Measurements from ENCODE around the gene SPSB1. TPM values are rescaled to one million over a fixed set of nuclear protein-coding genes. Genes with fewer than 3 reads are reported as not detected.

SPSB1 gene
- total RNA-seq, 6 experiments from 2014 or later: 5.9 to 10.4 (median 8.6) TPM

DNA sequence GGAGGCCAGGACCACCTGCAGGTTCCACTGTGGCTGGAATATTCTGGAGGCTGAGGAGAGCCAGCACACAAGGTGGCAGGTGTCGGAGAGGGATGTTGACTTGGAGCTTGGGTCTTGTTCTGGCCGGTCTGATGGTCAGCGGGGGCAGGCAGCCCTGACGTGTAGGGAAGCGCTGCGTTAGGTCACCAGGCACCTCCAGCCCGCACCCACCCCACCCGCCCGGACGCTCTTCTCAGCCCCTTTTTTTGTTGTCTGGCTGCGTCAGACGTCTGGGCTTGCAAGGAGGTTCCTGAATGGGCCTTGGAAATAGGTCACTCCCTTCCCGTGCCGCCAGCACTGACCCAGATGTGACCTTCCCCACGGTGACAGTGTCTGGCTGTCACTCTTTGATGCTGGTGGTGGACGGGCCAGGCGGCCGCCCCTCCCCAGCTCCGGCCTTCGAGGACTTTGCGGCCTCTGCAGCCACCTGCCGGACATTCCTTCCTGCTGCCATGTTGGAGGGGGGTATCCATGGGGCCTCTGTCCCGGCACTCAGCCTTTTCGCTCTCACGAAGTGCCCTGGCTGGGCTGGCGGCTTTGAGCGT is 30.1 kb downstream of the SPSB1 start:
- peaks cover 33% of the 10 kb centered on the region for H3K4me1 Mint-ChIP-seq (ENCODE audit: low read depth)
- DNase-seq: no peak

DNA sequence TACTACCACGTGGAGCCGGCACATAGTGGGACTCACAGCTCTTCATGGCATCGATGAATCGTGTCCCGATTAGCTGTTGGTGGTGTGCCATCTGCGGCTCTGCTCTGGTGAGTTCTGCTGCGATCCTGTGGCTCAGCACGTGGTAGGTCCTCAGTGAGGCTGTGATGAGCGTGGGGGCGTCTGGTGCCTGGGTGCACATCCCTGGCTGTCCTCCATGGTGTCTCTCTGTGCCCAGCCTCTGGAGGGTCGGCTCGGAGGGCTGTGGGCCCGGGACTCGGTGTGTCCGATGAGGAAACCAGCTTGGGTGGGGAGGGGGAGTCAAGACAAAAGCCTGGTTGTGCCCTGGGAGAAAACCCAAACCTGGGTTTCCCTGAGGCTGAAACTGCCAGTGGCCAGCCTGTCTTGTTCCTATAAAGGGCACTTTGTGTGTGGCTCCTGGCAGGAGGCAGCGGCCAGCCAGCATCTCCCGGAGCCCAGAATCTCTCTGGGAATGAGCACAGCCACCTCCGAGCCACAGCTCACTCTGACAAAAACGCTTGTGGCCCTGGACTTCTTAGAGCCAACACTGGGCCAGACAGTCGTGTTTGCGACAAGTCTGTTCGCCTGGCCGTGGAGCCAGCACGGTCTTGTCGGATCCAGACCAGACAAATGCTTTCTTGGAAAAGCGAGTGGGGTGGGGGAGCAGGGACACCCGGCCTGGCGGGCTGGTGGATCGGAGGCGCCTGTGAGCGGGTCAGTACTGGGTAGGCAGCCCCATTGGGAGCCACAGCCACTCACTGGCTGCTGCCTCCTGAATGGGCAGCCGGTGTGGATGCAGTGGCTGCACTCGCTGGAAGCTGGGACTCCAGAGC is 31.8 kb downstream of the SPSB1 start:
- peaks cover 31% of the 10 kb centered on the region for H3K4me1 Mint-ChIP-seq (ENCODE audit: low read depth)
- no peaks in the 10 kb centered on the region for H3K36me3 Mint-ChIP-seq (ENCODE audit: low read depth)
- TF ChIP-seq, protein P1, sequence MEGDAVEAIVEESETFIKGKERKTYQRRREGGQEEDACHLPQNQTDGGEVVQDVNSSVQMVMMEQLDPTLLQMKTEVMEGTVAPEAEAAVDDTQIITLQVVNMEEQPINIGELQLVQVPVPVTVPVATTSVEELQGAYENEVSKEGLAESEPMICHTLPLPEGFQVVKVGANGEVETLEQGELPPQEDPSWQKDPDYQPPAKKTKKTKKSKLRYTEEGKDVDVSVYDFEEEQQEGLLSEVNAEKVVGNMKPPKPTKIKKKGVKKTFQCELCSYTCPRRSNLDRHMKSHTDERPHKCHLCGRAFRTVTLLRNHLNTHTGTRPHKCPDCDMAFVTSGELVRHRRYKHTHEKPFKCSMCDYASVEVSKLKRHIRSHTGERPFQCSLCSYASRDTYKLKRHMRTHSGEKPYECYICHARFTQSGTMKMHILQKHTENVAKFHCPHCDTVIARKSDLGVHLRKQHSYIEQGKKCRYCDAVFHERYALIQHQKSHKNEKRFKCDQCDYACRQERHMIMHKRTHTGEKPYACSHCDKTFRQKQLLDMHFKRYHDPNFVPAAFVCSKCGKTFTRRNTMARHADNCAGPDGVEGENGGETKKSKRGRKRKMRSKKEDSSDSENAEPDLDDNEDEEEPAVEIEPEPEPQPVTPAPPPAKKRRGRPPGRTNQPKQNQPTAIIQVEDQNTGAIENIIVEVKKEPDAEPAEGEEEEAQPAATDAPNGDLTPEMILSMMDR (IDR thresholded peaks at IDR 0.05): no peak
- no peaks in the 10 kb centered on the region for H3K9me3 Mint-ChIP-seq
- 0 out of 2 replicates have a peak, but pooled peaks cover 1% of the 10 kb centered on the region for H3K27me3 Mint-ChIP-seq (ENCODE audit: insufficient read depth)
- no peak overlapping the region for H3K27ac Mint-ChIP-seq
- no peak overlapping the region for H3K4me3 Mint-ChIP-seq
- no peak for DNase-seq

More for the DNA sequence above, 30.1 kb downstream of the SPSB1 start:
- no peaks in the 10 kb centered on the region for H3K36me3 Mint-ChIP-seq (ENCODE audit: low read depth)
- H3K4me3 Mint-ChIP-seq: no peak overlapping the region
- H3K27ac Mint-ChIP-seq: no peak overlapping the region
- H3K27me3 Mint-ChIP-seq (ENCODE audit: insufficient read depth): 0 out of 2 replicates have a peak, but pooled peaks cover 1% of the 10 kb centered on the region
- TF ChIP-seq, protein P1 (IDR thresholded peaks at IDR 0.05): no peak
- H3K9me3 Mint-ChIP-seq: no peaks in the 10 kb centered on the region

DNA sequence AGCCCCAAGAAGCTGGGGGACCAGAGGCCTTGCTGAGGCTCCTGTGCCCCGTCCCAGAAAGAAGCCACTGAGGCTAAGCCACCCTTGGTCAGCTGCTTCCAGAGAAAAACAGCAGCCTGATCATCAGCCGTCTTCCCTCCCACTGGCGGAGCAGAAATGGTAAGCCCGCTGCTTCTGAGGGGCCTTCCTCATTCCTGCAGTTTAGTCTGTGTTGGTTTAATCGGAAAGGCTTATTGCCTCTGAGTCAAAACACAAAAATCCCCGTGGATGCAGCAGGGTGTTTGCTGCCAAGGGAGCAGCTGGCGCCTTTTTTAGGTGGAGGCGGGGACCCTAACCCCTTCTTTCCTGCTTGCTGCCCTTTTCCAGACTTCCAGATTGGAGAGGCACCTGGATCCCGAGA is 33.9 kb downstream of the SPSB1 start:
- Mint-ChIP-seq H3K4me3 (no peak overlapping the region), H3K9me3 (no peaks in the 10 kb centered on the region), H3K36me3 (ENCODE audit: low read depth) (peaks cover 6% of the 10 kb centered on the region), H3K27ac (peak overlapping the region; percentile 55), H3K27me3 (ENCODE audit: insufficient read depth) (0 out of 2 replicates have a peak, but pooled peaks cover 1% of the 10 kb centered on the region), H3K4me1 (ENCODE audit: low read depth) (peaks cover 30% of the 10 kb centered on the region)
- TF ChIP-seq, protein P1 (IDR thresholded peaks at IDR 0.05): no peak
- DNase-seq: peak; percentile 32

DNA sequence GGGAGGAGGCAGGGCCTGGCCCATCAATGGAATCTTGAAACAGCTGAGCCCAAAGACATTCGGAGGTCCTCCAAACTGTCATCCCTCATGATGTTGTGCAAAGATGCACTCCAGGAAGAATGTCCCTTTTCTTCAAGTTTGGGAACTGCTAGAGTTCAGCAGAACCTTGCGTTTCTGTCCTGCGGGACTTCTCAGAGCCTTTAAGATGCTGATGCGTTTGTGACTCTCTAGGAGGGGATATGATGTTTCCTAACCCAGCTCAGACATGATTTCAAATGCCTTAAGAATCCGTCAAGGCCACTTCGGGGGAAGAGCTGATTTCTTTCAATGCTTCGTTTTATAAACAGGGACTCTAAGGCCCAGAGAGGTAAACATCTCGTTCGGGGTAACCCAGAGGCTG is 35.5 kb downstream of the SPSB1 start:
- H3K27me3 Mint-ChIP-seq (ENCODE audit: insufficient read depth): 0 out of 2 replicates have a peak, but pooled peaks cover 1% of the 10 kb centered on the region
- no peak for DNase-seq
- no peak overlapping the region for H3K4me3 Mint-ChIP-seq
- TF ChIP-seq, protein P1 (IDR thresholded peaks at IDR 0.05): no peak
- H3K36me3 Mint-ChIP-seq (ENCODE audit: low read depth): peaks cover 9% of the 10 kb centered on the region
- no peak overlapping the region for H3K27ac Mint-ChIP-seq
- H3K4me1 Mint-ChIP-seq (ENCODE audit: low read depth): peaks cover 40% of the 10 kb centered on the region
- no peaks in the 10 kb centered on the region for H3K9me3 Mint-ChIP-seq

DNA sequence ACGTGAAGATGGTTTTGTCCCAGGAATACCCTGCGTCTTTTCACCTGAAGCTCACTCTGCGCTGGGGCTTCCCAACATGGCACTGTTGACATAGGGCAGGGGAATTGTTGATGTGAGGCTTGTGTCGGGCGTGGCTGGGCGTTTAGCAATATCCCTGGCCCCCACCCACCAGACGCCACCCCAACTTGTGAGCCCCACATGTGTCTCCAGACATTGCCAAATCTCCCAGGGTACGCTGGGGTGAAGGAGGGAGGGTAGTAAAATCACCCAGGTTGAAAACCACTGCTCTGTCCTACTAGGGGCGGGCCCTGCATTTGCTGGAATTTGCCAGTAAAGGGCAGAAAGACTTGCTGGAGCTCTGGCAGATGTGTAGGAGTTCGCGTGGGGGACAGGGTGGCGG is 36.0 kb downstream of the SPSB1 start:
- no peaks in the 10 kb centered on the region for H3K9me3 Mint-ChIP-seq
- no peak for DNase-seq
- peaks cover 9% of the 10 kb centered on the region for H3K36me3 Mint-ChIP-seq (ENCODE audit: low read depth)
- TF ChIP-seq, protein P1 (IDR thresholded peaks at IDR 0.05): no peak
- peaks cover 40% of the 10 kb centered on the region for H3K4me1 Mint-ChIP-seq (ENCODE audit: low read depth)
- no peak overlapping the region for H3K4me3 Mint-ChIP-seq
- 0 out of 2 replicates have a peak, but pooled peaks cover 1% of the 10 kb centered on the region for H3K27me3 Mint-ChIP-seq (ENCODE audit: insufficient read depth)
- H3K27ac Mint-ChIP-seq: no peak overlapping the region

All from HFFc6 (cell line).